SK-N-SH treated with all-trans-retinoic acid at 6 μM for 48 hours (cell line): Measurements from ENCODE around the gene MRM3.

Experiments used
- ARNTL ChIP-seq: fragments of 450-650 bp; formaldehyde crosslinking; IDR thresholded peaks from 2 replicates; pipeline ENCODE4 v1.5.0; 2020; ENCODE audit warnings: low read depth, mild to moderate bottlenecking, moderate library complexity, borderline replicate concordance
- CREB5 ChIP-seq: fragments of 250-450 bp; sonication (Bioruptor Pico); IDR thresholded peaks from 2 replicates; pipeline ENCODE4 v1.5.1; 2020; ENCODE audit warnings: low read depth, mild to moderate bottlenecking, moderate library complexity
- SNAI2 ChIP-seq: fragments of 250-450 bp; sonication (Bioruptor Pico); IDR thresholded peaks from 2 replicates; pipeline ENCODE4 v1.5.0; 2020; ENCODE audit warnings: mild to moderate bottlenecking, moderate library complexity
- TOX ChIP-seq: fragments of 250-450 bp; sonication (Bioruptor Pico); IDR thresholded peaks from 2 replicates; pipeline ENCODE4 v1.8.0; 2021; ENCODE audit warnings: mild to moderate bottlenecking, moderate library complexity, borderline replicate concordance
- TSHZ2 ChIP-seq: fragments of 250-450 bp; sonication (Bioruptor Pico); IDR thresholded peaks from 2 replicates; pipeline ENCODE4 v1.5.0; 2020; ENCODE audit warnings: mild to moderate bottlenecking, moderate library complexity
- ZNF8 ChIP-seq: fragments of 450-650 bp; formaldehyde crosslinking; IDR thresholded peaks from 2 replicates; pipeline ENCODE4 v1.5.0; 2020; ENCODE audit warnings: mild to moderate bottlenecking, moderate library complexity

GRCh38 chr17:751269-752001 lies 30.7 kb upstream of the MRM3 start:
- TF ChIP-seq CREB5 (CRISPR knock-in tag), result no peak
- no peak for TF ChIP-seq TOX
- no peak for TF ChIP-seq SNAI2 (CRISPR knock-in tag)
- TF ChIP-seq ARNTL (CRISPR knock-in tag), result no peak
- no peak for TF ChIP-seq ZNF8 (CRISPR knock-in tag)
- no peak for TF ChIP-seq TSHZ2 (CRISPR knock-in tag)
